ENCODE measurements around the gene PSMD1. TPM values are rescaled to one million over a fixed set of nuclear protein-coding genes. Genes with fewer than 3 reads are reported as not detected.

The PSMD1 gene
- total RNA-seq, result 10 to 100 TPM; 60.7 to 62.5 TPM

DNA sequence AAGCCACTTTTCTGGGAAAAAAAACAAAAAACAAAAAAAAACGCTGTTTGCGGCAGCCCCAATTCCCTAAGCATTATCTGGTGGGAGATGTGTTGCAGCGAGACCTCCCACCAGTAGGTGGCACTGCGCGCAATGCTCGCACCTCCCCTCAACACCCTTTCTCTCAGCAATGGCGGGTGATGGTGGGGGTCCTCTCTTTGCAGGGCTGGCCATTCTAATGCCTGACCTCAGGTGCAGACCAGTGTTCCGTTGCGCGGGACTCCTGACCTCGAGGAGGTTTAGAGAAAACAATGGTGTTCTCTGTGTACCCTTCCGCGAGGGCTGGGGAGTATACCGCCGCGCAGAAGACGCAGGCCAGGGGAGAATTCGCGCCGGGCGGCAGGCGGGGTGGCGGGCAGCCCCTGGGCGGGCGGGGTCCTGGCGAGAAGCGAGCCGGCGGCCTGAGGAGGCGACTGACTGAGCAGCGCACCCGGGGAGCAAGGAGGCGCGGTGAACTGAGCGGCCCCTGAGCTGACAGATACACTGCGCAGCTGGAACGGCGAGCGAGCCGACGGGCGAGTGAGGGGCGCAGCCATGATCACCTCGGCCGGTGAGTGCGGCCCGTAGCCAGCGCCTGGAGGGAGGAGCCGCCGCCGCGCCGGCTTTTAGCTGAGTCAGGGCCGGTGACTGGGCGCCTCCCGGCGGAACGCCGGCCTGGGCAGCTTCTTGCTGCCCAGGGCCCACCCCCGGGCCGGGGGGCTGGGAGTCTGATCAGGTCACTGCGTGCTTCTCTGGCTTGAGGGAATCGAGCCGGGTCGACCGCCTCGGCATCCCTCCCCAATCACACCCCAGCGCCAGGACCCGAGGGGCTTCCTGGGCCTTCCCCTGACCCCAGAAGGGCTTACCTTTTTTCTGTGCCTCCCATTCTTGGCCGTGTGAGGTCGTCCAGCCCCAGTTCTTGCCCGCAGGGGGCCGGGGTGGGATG lies at the start of gene PSMD1:
Gene PSMD1 (plus strand): TSS at position 415 of the 964 bp plus-strand sequence. CDS start 159 bp downstream, at position 574.

DNA sequence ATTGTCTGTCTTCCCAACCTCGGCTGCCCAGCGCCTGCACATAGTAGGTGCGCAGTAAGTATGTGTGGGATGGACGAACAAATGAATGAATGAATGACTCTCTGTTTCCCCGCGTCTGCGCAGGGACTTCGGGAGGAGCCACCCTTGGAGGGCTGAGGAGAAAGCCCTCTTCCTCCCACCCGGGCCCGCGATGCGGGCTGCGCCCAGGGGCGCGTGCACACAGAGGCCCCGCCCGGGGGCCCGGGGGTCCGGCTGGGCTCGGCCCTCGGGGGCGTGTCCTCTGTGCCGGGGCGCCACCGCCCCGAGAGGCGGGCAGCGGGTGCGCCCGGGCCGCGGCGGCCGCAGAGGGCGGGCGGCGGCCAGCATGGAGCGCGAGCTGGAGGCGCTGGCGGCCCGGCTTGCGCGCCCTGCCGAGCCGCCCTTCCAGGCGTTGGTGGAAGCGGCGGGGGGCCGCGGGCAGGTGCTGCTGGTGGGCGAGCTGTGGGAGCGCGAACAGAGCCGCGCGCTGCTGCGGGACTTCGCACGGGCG lies 19.4 kb upstream of the PSMD1 start, which contains the start of gene C2orf72:
Gene C2orf72 (plus strand): TSS at position 322 of the 529 bp plus-strand sequence. CDS start 43 bp downstream, at position 365.

DNA sequence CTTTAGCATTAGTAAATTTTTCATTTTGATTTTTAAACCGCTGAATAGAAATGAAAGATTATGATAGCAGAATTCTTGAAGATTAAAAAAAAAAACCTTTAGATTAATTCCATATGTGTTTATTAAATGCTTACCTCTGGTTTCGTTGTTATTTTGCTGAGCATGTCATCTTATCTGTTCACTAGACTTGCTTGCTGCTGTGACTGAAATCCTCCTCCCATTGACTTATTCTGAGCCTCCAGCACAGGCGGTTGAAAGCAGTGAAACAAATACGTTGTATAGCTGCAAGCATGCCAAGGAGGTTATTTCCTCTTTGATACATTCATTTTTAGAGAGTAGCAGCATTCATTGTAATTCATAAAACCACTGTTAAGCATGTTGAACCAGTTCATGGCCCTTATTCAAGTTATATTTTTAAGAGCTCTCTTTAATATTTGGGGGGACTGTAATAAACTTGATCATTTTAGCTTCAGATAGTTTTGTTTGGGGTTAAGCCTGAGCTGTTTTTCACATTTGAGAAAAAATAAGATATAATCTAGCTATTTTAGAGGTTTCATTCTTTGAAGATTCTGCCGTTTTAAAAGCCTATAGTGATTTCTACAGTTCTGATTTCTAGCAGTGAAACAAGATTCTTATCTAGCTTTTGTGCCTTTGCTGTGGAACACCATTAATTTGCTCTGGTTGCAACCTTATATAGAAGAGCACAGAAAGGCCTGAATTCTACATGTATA lies 68.3 kb downstream of the PSMD1 start, which contains the start of gene HTR2B:
Gene HTR2B (minus strand): TSS at position 205 of the 731 bp plus-strand sequence. CDS start 1,278 bp downstream, outside the sequence.

DNA sequence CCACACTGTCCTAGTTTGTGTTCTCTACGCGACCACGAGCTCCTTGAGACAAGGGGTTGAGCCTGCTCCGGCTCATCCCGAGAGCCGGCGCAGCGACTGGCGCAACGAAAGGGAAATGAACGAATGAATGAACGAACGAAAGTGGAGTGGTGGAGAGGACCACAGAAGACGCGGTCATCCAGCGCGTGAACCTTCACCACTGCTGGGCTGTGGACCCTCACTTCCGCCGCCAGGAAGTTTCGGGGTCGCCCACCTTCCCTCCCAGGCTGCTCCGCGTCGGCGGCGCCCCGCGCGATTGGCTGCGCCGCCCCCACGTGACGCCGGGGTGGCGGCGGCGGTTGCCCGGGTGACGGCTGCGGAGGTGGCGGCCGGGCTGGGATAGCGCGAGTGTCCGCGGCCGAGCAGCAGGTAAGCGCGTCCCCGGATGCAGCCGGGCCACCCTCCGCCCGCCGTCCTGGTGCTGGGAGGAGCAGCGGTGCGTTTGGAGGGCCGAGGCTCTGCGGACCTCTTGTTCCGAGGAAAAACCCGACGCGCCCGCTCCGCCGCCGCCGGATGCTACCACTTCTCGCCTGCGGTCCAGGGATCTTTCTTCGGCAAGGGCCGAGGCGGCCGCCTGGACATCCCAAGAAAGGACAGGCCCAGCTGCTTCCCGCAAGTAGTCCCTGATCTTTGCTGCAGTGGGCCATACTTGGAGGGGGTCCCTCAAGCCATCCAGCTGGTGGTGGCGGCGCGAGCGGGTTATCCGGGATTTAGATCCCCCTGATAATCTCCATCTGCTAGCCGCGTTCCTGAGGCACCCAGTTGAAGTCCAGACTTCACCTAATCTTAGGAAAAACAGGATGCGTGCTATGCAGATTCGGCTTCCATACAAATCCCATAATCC lies 141.9 kb downstream of the PSMD1 start, which contains the start of gene ARMC9:
Gene ARMC9 (plus strand): TSS at position 341 of the 883 bp plus-strand sequence. CDS start 7,608 bp downstream, outside the sequence.

Other genes starting within 250 kb of the PSMD1 start
- gene ITM2C, start 191.9 kb upstream of the PSMD1 start, total RNA-seq, result 10 to 100 TPM; 12.2 to 13.5 TPM
- 1 to 10 TPM; 2.4 to 2.9 TPM for gene GPR55, start 131.6 kb upstream of the PSMD1 start, total RNA-seq
- gene SPATA3, start 60.7 kb upstream of the PSMD1 start, total RNA-seq, result not detected
- under 1 TPM; 0.35 to 0.65 TPM for gene C2orf72, start 19.3 kb upstream of the PSMD1 start, total RNA-seq
- not detected for gene HTR2B, start 68.2 kb downstream of the PSMD1 start, total RNA-seq
- gene ARMC9, start 141.8 kb downstream of the PSMD1 start, total RNA-seq, result under 1 TPM; 0.50 to 0.51 TPM